GM18517 (cell line): Measurements from ENCODE around the gene CAV2.
A peak's percentile ranks its signal among the peaks of the same experiment; 100 is the strongest.

Source experiments
- ATAC-seq: cut with Tn5 transposase; IDR thresholded peaks from one replicate; pipeline ENCODE4 v1.9.1; 2021; ENCODE audit warnings: mild to moderate bottlenecking, moderate library complexity; ENCODE audit not compliant: unreplicated experiment

Gene CAV2

DNA sequence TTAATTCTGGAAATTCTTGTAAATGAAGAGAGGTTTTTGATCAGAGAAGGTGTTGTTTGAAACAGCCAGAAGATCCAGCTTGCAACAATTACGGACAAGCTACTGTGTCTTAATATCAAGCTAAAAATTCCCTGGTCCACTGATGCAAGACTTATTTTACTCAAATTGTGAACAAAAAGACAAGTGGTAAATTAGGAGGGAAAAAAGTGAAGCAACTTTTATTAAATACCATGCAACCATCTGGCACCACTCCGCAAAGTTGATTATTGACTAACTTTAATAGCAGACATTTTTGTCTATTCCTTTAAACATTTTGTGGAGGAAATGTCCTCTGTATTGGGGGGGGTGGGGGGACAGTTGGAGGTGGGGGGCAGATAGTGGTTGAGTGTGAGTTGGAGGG lies 5.1 kb upstream of the CAV2 start:
- no peak for ATAC-seq

DNA sequence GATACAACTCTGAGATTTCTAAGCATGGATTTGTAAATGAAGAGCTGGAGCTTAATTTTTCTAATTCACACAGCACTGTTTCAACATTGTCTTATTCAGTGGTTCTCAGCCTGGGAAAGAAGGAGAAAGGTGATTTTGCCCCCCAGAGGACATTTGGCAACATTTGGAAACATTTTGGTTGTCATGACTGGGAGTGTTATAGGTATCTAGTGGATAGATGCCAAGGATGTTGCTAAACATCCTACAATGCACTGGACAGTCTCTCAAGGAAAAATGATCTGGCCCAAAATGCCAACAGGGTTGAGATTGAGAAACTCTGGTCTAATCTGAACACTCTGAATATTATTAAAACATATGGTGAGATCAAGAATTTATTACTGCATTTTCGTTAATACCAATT lies 3.8 kb upstream of the CAV2 start:
- ATAC-seq = no peak

DNA sequence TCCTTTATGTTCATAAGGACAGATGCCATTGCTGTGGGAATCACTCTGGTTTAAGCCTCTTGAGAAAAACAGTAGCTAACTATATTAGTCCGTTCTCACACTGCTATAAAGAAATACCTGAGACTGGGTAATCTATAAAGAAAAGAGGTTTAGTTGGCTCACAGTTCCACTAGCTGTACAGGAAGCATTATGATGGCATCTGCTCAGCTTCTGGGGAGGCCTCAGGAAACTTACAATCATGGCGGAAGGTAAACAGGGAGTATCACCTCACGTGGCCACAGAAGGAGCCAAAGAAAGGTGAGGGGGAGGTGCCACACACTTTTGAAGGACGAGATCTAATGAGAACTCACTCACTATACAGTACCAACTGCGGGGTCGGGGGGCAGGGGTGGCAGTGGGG lies 2.9 kb upstream of the CAV2 start:
- no peak for ATAC-seq

DNA sequence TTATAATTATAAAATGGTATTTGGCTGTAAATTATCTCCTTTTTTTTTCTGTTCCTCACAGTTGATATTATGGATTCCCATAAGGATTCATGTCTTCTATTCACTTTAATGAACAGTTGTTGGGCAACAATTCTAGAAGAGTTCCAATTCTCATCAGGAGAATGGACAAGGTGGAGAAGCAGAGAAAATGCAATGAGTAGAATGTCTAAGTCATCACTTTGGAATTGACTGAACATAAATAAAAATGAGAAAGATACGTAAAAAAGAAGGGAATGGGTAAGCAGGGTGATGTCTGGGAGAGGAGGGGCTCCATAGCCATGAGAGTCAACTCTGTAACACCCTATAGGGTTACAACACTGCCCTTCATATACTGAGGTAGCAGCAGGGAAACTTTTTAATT lies 1.8 kb upstream of the CAV2 start:
- no peak for ATAC-seq

DNA sequence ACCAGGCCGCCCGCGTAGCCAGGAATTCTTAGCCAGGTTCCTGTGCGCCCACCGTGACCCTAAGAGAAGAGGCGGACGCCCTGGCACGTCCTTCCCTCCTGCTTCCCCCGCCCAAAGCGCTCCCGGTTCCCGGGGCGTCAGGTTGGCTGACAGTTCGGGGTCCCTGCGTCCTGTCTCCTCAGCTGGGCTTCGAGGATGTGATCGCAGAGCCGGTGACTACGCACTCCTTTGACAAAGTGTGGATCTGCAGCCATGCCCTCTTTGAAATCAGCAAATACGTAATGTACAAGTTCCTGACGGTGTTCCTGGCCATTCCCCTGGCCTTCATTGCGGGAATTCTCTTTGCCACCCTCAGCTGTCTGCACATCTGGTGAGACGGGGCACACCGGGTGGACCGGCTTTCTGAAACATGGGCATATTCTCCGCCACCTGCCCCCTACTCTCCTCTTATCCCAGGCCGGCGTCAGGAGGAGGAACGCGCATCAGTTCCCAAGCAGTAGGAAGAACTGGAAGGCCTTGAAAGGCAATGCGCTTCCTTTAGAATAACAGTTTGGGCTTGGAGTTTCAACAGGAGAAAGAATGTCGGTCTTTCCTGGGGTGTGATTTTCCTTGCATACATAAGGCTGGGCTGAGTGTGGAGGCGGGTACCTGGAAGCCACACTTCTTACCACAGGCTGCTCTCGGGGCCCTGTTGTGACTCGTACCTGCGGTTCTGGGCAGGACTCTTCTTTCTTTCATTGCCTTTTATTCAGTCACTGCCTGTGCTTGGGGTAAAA lies 728 bp downstream of the CAV2 start:
- no peak for ATAC-seq

DNA sequence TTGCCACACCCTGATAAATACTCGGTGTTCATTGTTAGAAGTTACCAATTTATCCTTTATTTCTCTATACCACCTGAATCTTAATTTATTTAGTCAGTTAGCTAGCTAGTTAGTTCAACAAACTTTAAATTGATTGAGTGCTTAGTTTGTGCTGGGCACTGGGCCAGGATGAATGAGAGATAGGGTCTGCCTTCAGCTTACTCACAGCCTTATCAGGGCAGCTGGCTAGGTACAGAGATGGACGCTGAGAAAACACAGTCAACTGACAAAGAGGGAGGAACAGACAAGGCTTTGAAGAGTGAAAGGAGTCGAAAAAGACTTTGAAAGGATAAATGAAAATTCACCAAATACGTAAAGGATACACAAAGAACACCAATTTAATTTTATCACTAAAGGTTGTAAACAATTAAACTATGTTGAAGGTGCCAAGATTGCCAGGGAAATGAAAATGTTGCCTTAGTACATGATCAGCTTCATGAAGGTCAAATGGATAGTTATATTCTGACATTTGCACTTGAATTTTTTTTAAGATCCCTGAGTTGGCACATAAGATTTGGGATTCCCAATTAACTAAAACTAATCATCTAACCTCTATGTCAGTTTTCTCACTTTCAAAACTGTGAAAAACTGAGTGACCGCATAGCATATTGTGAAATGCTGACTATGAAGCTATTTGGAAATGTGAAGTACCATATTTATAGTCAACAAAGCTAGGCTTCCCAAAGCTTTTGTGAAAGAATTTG lies 2.1 kb downstream of the CAV2 start:
- no peak for ATAC-seq

DNA sequence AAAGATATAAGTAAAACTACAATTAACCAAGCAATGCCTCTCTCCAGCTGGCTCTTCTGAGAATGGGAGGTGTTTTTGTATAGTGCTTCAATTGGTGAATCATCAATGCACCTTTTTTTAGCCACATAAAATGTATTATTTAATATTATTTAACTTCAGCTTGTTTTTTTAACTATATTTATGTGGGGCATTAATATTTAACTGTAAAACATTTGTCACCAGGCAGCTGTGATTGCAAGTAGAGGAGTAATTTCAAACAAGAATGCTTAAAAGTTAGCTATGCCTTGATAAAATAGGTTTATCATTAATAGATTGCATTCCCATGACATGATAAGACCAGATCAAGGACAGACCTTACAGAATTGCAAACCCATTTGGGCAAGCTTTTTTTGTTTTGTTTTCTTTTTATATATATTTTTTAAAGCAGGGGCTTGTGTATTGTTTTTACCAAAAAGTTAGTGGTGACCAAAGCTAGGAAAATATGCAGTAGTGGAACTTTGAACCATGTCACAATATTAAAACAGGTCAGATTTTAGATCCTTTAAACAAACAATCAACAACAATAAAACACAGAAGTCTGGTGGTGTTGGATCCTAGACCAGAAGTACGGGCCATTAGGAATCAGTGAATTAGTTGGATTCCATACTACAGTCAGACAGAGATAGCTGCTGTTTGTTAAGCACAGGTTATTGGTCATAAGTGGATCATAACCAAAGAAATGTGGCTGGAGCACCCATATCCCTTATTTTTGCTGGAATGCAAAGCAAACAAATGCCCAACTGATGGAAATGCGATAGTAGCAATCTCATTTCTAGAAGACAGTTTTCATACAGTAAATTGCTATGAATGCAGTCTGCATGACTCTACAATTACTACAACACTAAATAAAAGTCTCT lies 2.9 kb downstream of the CAV2 start:
- ATAC-seq = no peak

DNA sequence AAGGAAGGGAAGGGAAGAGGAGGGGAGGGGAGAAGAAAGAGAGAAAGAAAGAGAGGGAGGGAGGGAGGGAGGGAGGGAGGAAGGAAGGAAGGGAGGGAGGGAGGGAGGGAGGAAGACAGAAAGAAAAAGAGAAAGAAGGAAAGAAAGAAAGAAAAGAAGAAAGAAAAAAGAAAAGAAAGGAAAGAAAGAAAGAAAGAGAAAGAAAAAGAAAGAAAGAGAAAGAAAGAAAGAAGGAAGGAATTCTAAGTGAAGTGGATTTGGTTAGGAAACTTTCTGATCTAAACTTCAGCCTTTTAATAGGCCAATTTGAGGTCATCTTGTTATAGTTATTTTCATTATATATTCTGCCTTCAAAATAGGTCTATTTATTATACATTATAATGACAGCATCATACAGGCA lies 4.3 kb downstream of the CAV2 start:
- ATAC-seq = no peak

DNA sequence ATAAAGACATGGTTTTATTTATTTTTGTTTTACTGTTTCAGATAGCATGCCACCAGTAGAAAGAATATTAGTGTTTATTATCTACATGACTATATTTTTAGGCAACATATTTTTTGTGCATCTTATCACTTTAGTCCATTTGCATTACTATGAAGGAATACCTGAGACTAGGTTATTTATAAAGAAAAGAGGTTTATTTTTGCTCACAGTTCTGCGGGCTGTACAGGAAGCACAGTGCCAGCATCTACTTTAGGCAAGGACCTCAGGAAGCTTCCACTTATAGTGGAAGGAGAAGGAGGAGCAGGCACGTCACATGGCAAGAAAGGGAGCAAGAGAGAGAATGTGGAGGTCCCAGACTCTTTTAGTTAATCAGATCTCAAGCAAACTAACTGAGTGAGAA lies 5.7 kb downstream of the CAV2 start:
- no peak for ATAC-seq

DNA sequence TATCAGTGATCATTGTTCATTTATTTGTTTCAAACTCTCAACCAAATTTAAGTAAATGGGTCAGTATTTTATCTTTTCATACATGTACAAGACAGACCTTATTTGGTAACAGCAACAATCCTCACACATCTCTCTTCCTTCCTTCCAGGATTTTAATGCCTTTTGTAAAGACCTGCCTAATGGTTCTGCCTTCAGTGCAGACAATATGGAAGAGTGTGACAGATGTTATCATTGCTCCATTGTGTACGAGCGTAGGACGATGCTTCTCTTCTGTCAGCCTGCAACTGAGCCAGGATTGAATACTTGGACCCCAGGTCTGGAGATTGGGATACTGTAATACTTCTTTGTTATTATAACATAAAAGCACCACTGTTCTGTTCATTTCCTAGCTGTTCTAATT lies 6.3 kb downstream of the CAV2 start:
- no peak for ATAC-seq

DNA sequence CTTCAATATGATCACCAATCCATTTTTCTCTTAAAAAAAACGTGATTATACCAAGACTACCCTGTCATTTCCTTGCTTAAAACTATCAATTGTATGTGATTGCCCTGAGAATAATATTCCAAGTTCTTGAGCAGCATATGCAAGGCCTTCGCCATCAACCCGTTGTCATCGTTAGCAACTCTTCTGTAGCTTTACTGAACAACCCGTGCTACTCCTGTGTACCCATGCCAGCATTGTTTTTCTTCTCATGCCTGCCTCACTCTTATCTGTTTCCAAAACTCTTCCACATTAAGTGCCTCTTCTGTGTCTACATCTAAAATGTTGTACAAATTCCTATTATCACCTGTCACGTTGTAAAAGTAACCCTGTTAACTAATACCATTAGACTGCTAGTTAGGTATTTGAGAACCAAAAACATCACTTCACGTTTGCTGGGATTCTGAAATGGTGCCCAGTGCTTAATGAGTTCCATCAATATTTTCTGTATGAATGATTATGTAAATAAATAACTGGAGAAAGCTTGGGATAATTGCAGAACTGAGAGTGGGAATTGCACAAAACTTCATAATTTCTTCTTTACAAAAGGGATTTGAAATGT lies 10.5 kb downstream of the CAV2 start:
- ATAC-seq = no peak

DNA sequence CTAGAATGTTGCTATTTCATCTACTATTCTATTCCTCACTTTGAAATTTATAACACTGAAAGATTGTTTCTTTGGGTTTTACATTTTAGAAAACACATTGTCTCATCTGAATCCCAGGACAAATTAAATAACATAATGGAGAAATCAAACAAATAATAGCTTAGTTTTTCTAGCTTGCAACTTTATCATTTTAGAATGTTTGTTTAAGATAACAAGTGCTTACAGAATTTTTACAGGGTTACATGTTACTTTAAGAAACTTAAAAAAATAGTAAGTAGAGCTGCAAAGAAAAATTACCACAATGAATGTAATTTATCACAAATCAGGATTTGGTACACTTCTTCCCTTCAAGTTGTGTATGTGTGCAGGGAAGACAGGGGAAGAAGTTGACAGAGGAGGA lies 11.3 kb downstream of the CAV2 start:
- ATAC-seq = no peak

DNA sequence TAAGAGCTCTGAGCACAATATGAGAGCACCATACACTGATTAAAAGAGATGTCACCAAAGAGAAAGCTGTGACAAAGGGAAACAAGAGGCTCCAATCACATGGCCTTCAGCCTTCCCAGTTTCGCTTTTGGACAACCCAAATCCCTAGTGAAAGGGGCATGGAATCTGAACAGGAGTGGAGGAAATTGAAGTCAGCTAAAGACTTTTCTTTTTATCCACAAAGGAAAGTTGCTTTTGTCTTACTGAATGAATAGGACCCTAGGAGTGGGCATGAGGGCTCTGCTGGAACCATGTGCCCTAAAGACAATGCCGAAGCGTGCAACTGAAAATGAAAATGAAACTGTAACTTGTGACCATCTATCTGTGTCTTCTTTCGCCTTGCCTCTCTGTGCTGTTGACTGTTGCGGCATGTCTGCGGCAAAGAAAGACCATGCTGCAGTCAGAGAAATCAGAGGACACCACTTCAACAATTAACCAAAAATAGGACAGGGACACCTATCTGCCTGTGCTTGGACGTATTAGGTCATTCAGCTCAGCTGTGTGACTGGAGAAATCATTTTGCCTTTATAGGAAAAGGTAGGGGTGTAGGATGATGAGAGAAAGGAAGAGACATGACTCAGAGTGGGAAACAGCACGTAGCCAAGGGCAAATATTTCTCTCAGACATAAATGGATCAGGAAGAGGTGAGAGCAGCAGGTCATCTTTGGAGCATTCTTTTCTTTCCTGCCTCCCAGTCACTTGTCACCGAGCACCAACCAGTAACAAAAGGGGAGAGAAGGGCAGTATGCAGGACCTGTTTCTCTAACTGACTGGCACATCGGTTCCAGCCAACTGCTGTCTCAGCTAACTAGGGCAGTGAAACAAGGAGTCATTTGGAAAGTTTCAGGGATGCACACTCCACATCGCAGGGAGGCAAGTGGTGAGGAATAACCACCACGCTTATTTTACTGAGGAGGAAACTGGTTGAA lies 12.3 kb downstream of the CAV2 start:
- peak; percentile 98 for ATAC-seq

DNA sequence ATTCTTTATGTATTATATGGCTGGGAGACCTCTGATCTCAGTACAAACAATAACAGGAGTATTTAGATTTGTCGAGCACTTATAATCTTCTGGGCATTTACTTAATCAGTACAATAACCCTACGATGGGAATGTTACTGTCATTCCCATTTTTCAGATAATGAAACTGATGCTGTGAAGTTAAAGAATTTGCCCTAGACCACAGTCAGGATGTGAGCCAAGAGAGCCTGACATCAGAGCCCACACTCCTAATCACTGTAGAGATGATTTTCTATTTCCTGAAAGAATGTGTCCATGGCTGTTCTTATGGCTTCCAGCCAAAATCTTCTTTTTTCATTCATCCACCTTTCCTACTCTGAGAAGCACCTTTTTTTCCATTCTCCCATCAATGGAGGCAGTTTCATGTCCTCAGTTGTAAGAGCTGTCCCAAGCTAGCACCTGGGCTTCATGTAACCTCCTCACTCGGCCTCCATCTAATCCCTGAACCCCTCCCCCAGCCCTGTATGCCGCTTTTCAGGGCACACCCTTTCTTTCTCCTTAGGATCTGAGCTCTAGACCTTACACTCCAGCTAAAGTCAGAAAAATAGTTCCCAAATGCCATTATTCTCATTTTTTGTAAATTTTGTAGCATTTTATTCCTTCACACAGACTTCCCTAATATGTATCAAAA lies 13.1 kb downstream of the CAV2 start:
- ATAC-seq = no peak

DNA sequence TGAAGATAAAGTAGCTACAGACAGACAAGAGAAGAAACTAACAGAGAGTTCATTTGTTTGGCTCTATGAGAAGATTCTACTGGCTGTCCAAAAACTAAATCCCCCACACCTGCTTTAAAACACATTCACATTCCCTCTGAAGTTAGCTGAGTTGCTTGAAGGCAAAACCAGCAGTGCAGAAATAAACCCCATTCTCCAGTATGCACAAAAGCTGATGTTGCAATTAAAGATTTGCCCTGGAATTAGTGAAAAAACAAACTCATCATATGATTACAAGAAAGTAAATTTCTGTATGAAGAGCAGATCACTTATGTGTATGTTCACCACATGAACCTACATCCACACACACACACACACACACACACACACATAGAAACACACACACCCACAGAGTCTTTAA lies 16.0 kb downstream of the CAV2 start:
- no peak for ATAC-seq

DNA sequence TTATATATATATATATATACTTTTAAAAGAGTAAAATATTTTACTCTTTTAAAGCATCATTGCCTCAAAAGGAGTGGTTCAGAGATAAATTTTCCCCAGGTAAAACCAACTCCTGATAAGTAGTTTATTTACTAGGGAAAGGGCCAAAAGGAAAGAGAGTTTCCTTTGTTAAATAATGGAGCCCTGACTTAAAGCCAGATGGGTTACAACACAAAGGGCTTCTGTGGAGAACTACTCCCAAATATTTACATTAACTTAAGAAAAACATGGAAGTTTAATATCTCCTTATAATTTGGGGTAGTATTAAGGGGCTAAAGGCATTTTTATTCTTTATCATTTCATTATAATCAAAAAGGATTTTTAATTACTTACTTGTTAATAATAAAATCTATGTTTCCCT lies 16.8 kb downstream of the CAV2 start:
- no peak for ATAC-seq

DNA sequence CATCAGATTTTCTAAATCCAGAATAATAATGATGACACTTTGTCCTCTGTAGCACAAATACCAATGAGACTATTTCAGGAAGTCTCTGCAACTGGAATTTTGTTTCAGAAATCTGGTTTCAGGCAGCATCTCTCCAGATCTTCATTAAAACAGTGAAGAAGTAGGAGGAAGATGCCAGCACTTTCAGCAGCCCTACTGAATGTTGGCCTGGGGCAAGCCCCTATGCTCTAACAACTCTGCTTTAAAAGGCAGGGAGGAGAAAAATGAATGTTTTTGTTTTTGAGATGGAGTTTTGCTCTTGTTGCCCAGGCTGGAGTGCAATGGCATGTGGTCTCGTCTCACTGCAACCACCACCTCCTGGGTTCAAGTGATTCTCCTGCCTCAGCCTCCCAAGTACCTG lies 18.1 kb downstream of the CAV2 start:
- no peak for ATAC-seq

DNA sequence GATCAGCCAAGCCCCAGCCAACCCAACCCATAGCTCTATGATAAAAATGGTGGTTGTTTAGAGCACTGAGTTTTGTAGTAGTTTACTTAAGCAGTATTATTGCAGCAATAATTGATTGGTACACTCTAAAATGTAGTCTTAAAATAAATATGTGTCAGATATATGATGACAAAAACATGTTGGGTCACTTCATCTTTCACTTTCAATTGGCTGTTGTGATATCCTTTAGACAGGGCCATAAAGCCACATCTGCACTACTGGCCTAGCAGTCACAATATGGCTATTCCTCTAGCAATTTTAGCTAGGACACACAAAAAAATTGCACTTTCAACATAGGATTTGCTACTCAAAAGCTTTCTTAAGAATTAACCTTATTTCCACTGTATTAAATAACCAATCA lies 19.4 kb downstream of the CAV2 start:
- ATAC-seq = peak; percentile 59

DNA sequence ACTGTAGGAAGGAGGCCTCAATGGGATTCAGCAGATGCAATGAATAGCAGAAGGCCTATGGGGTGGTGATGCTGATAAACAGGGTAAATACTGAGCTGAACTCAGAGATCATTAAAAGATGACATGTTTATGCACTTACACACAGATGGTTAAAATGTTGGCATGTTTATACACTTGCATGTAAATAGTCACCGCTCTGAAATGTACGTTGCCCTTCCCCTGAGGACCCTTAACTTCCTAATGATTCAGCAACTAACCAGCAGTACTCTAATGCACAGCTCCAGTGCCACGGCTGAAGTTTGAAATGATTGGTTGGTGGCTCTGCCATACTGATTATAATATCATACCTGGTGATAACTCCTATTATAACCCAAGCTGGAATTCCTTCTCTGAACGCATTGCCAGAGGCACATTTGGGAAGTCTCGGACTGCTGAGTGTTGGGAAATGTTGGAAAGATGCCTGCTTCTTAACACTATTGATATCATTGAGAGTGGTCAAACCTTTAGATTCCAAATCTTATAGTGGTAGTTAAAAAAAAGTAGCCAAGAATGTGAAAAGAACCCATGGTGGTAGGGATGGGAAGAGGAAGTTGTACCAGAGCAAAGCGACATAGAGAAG lies 21.6 kb downstream of the CAV2 start:
- no peak for ATAC-seq
